HepG2 (cell line): ENCODE results near the gene PDP2. TPM values are rescaled to one million over a fixed set of nuclear protein-coding genes. Genes with fewer than 3 reads are reported as not detected.

Experiments used
- ATAC-seq: fragments of 200-7000 bp; cut with Tn5 transposase; 3 replicates; pipeline ENCODE4 v1.9.1; 2020; ENCODE audit warnings: mild to moderate bottlenecking, moderate library complexity
- BruUV-seq: library from RNA; stranded (reverse); fragments of 400-500 nt; replicated peaks from 2 replicates; lab custom pipeline; 2021; lab: Mats Ljungman, UMichigan
- CTCF ChIA-PET: fragments of 300-600 bp; formaldehyde crosslinking; extraction: SDS; loops from one replicate; lab custom pipeline; 2021; ENCODE audit warnings: low total read pairs, inconsistent platforms, low intra/inter-chr PET ratio; lab: Yijun Ruan, JAX
- POLR2A ChIA-PET: fragments of 350-600 bp; sonication (Branson Sonifier 250); formaldehyde crosslinking; loops from one replicate; lab custom pipeline; 2020; ENCODE audit warnings: antibody characterized with exemption, inconsistent platforms; lab: Yijun Ruan, JAX
- DNase-seq: peaks from one replicate; pipeline ENCODE4 v3.0.0-alpha.2; 2015; ENCODE audit warnings: low spot score
- FAIRE-seq: peaks from 3 replicates; lab custom pipeline; 2011; peaks lifted over from hg19 to GRCh38; lab: Jason Lieb, UNC
- H2AFZ ChIP-seq: one replicate; pipeline ENCODE4 v1.6.1; 2011; ENCODE audit warnings: low read length, inconsistent platforms
- H3K27ac ChIP-seq: fragments of 300-600 bp; 3 replicates; pipeline ENCODE4 v1.8.0; 2011; ENCODE audit warnings: mixed run types, mild to moderate bottlenecking, mixed read lengths, low read length, inconsistent platforms; ENCODE audit not compliant: insufficient read depth; ENCODE audit errors: extremely low read length
- H3K27me3 ChIP-seq, 2 experiments: fragments of 200-600 bp in 1 of 2; 2 replicates in 1 of 2; 3 replicates in 1 of 2; pipeline versions ENCODE4 v1.6.0 to v1.8.0; 2011; ENCODE audit warnings: low read length in 2 of 2, mild to moderate bottlenecking in 2 of 2, moderate library complexity in 2 of 2, inconsistent platforms in 1 of 2; ENCODE audit not compliant: insufficient read depth in 2 of 2, control insufficient read depth in 1 of 2
- H3K36me3 ChIP-seq, 2 experiments: fragments of 200-600 bp in 1 of 2; replicated peaks in 1 of 2; 2 replicates in 1 of 2; 3 replicates in 1 of 2; pipeline versions ENCODE4 v1.5.1 to v1.8.0; 2011; ENCODE audit warnings: low read length in 2 of 2, inconsistent platforms in 1 of 2; ENCODE audit not compliant: insufficient read depth in 2 of 2, control insufficient read depth in 1 of 2
- H3K4me1 ChIP-seq: 2 replicates; pipeline ENCODE4 v1.5.1; 2012; ENCODE audit warnings: low read length, inconsistent platforms; ENCODE audit not compliant: insufficient read depth
- H3K4me2 ChIP-seq: 2 replicates; pipeline ENCODE4 v1.6.0; 2011; ENCODE audit warnings: low read depth, low read length, inconsistent platforms
- H3K4me3 ChIP-seq, 3 experiments: fragments of 200-600 bp in 1 of 3; sonication (generic), shearing (Covaris generic) in 1 of 3; replicated peaks in 1 of 3; 2 replicates each; pipeline ENCODE4 v1.5.1; 2011 to 2016; ENCODE audit warnings: low read length in 3 of 3, inconsistent platforms in 2 of 3, low read depth in 2 of 3, mild to moderate bottlenecking in 2 of 3, control low read depth in 1 of 3, mixed read lengths in 1 of 3; ENCODE audit not compliant: insufficient read depth in 1 of 3
- H3K79me2 ChIP-seq: one replicate; pipeline ENCODE4 v1.6.1; 2011; ENCODE audit warnings: low read length, inconsistent platforms; ENCODE audit not compliant: insufficient read depth
- H3K9ac ChIP-seq: 2 replicates; pipeline ENCODE4 v1.6.0; 2011; ENCODE audit warnings: mild to moderate bottlenecking, low read depth, low read length, inconsistent platforms; ENCODE audit not compliant: insufficient read depth
- H3K9me3 ChIP-seq: 2 replicates; pipeline ENCODE4 v1.5.1; 2012; ENCODE audit warnings: mild to moderate bottlenecking, low read length
- H4K20me1 ChIP-seq: 2 replicates; pipeline ENCODE4 v1.6.0; 2011; ENCODE audit warnings: inconsistent platforms, mild to moderate bottlenecking, low read length, moderate library complexity; ENCODE audit not compliant: insufficient read depth
- CEBPB ChIP-seq: IDR thresholded peaks from 2 replicates; pipeline ENCODE4 v1.6.1; 2011; ENCODE audit warnings: low read depth, low read length, improper control_type of control experiment, borderline replicate concordance
- ETV5 ChIP-seq: IDR thresholded peaks from 2 replicates; pipeline ENCODE4 v1.6.1; 2018; ENCODE audit warnings: missing biosample characterization, missing genetic modification reagents, inconsistent platforms, borderline replicate concordance
- PRMT3 ChIP-seq: sonication (generic); formaldehyde crosslinking; IDR thresholded peaks from 2 replicates; pipeline ENCODE4 v1.8.1; 2022; ENCODE audit warnings: low read depth, mild to moderate bottlenecking, moderate library complexity, missing genetic modification reagents, borderline replicate concordance
- TFAP4 ChIP-seq: sonication (generic); IDR thresholded peaks from 2 replicates; pipeline ENCODE4 v1.6.1; 2016; ENCODE audit warnings: low read depth, borderline replicate concordance
- ZFX ChIP-seq: sonication (generic); formaldehyde crosslinking; IDR thresholded peaks from 2 replicates; pipeline ENCODE4 v1.4.0; 2020; ENCODE audit warnings: mild to moderate bottlenecking, low read depth, missing genetic modification reagents, moderate library complexity
- ZNF33B ChIP-seq: sonication (generic); formaldehyde crosslinking; IDR thresholded peaks from 2 replicates; pipeline ENCODE4 v1.5.1; 2020; ENCODE audit warnings: mild to moderate bottlenecking, missing genetic modification reagents
- ZNF770 ChIP-seq: sonication (generic); formaldehyde crosslinking; IDR thresholded peaks from 2 replicates; pipeline ENCODE4 v1.5.0; 2020; ENCODE audit warnings: mild to moderate bottlenecking, missing genetic modification reagents
- WGBS: methylation state at CpG from one replicate; pipeline ENCODE4 v1.1.6; 2017; ENCODE audit warnings: low lambda C conversion rate; 5-methylcytosine and 5-hydroxymethylcytosine counted together
- in situ Hi-C: cut with HindIII; loops from 2 replicates; pipeline ENCODE4 v1.10.0; 2017; ENCODE audit warnings: low pct_unique_long_range_greater_than_20kb; ENCODE audit not compliant: extremely low pct_ligation_motif_present
- intact Hi-C: fragments of 100-400 bp; cut with micrococcal nuclease; formaldehyde crosslinking; loops from one replicate; pipeline ENCODE4 v1.10.0; 2022; ENCODE audit not compliant: unreplicated experiment
- polyA plus RNA-seq, 8 experiments: library from polyadenylated mRNA; depleted of rRNA in 3 of 8; stranded (reverse) in 7 of 8; unstranded in 1 of 8; fragments of >200 nt; fragmentation: Illumina TruSeq in 4 of 8; extraction: Trizol in 4 of 8; gene quantifications; 2 replicates each; pipeline versions ENCODE4 v1.2.1 to v1.2.3, GENCODE V29; 2011 to 2016; ENCODE audit warnings: low read depth in 4 of 8, missing spikeins in 1 of 8, mixed read lengths in 1 of 8; ENCODE audit not compliant: insufficient read depth in 1 of 8
- total RNA-seq, 5 experiments: library from RNA; depleted of rRNA; stranded (reverse); fragments of >200 nt; fragmentation: Illumina TruSeq; extraction: Trizol; gene quantifications; 2 replicates each; pipeline ENCODE4 v1.2.3, GENCODE V29; 2016; ENCODE audit warnings: low read depth in 1 of 5

Gene PDP2
- total and polyA plus RNA-seq, 2 of the 13 experiments (the other 11 are each of a cell fraction or from before 2014, with no cell fraction given), result 12.8 to 15.8 TPM

GRCh38 chr16:66930189-66930588 is 49.9 kb downstream of the PDP2 start (continued):
- TF ChIP-seq TFAP4 (peak; percentile 19; the same call in 1 of the 2 replicates), CEBPB (peak; percentile 84), ETV5 (CRISPR knock-in tag) (no peak)

- ChIA-PET POLR2A (interaction anchor here (1.9 to 2.6 kb wide), 2 partner anchors 12 to 26 kb away, joined by 6 to 10 read pairs; partner anchors contain the start of gene CDH16), CTCF (interaction anchor here (1.9 kb wide), 1 partner anchor 37 kb away, joined by 5 read pairs; no protein-coding TSS in a partner anchor)
- H2AFZ ChIP-seq, result no peak overlapping the region
- DNase-seq (no peak), FAIRE-seq (peak; percentile 34), ATAC-seq (no peak)
- H3K27me3 ChIP-seq, result peaks cover 0 to under 1% of the 10 kb centered on the region in 2 experiments; a peak in 1 of 5 replicates
- H3K9ac ChIP-seq, result no peak overlapping the region
- intact Hi-C loops, result no loop called here
- H4K20me1 ChIP-seq, result no peaks in the 10 kb centered on the region
- H3K9me3 ChIP-seq, result no peaks in the 10 kb centered on the region
- peaks cover 66% of the 10 kb centered on the region for H3K4me1 ChIP-seq
- H3K4me3 ChIP-seq, result no peak overlapping the region
- H3K79me2 ChIP-seq, result peaks cover 31% of the 10 kb centered on the region
- H3K36me3 ChIP-seq, result peaks cover 0 to 5% of the 10 kb centered on the region in 2 experiments; a peak in 2 of 5 replicates
- H3K27ac ChIP-seq, result no peak overlapping the region
- TF ChIP-seq ZFX (CRISPR knock-in tag), result no peak
- no peak for TF ChIP-seq ZNF33B (CRISPR knock-in tag)
- 0 out of 2 replicates have a peak, but pooled peaks have one; percentile 6 for TF ChIP-seq ZNF770 (CRISPR knock-in tag)
- TF ChIP-seq CEBPB, result peak; percentile 6; the same call in 1 of the 2 replicates
- TF ChIP-seq PRMT3 (CRISPR knock-in tag), result no peak
- H3K4me2 ChIP-seq, result no peak overlapping the region
- in situ Hi-C loops, result no loop called here
- BruUV-seq, result no TSS peak
- 95% methylated on average over 2 of the region's 2 CpGs for WGBS
Measured at GRCh38 chr16:66931665-66932064, 51.4 kb downstream of the PDP2 start.
